GM19463 (cell line): ENCODE measurements around the gene SPEM1.

ENCODE experiments used
- ATAC-seq: cut with Tn5 transposase; IDR thresholded peaks from one replicate; pipeline ENCODE4 v1.9.1; 2021; ENCODE audit warnings: mild to moderate bottlenecking, moderate library complexity; ENCODE audit not compliant: unreplicated experiment

SPEM1 gene

GRCh38 chr17:7439462-7440112 lies 19.5 kb downstream of the SPEM1 start, which contains the start of gene FGF11:
Gene FGF11 (plus strand): TSS chr17:7439512. CDS start chr17:7439621, 109 bp downstream.
- no peak for ATAC-seq

GRCh38 chr17:7440113-7440833 lies 20.1 kb downstream of the SPEM1 start:
- ATAC-seq = no peak

GRCh38 chr17:7440834-7441195 lies 20.7 kb downstream of the SPEM1 start:
- ATAC-seq = no peak

- no peak for ATAC-seq
These were observed 21.1 kb downstream of the SPEM1 start for GRCh38 chr17:7441266-7441665.

GRCh38 chr17:7442142-7442541 lies 22.0 kb downstream of the SPEM1 start:
- no peak for ATAC-seq

GRCh38 chr17:7443499-7444485 lies 23.7 kb downstream of the SPEM1 start:
- ATAC-seq = no peak

GRCh38 chr17:7444682-7445618 lies 24.8 kb downstream of the SPEM1 start, which contains the start of gene CHRNB1:
Gene CHRNB1 (plus strand): TSS chr17:7445061. CDS start chr17:7445128, 67 bp downstream.
- no peak for ATAC-seq

GRCh38 chr17:7445619-7445968 lies 25.5 kb downstream of the SPEM1 start:
- ATAC-seq = no peak

GRCh38 chr17:7448461-7448860 lies 28.3 kb downstream of the SPEM1 start:
- ATAC-seq = no peak

- no peak for ATAC-seq
These were observed 39.9 kb downstream of the SPEM1 start for GRCh38 chr17:7459961-7460545.

GRCh38 chr17:7460850-7461660 lies 40.9 kb downstream of the SPEM1 start:
- ATAC-seq = no peak

GRCh38 chr17:7462474-7463371 lies 42.6 kb downstream of the SPEM1 start:
- no peak for ATAC-seq

- no peak for ATAC-seq
These were observed 43.3 kb downstream of the SPEM1 start for GRCh38 chr17:7463372-7463846.

GRCh38 chr17:7464081-7464480 lies 44.0 kb downstream of the SPEM1 start:
- no peak for ATAC-seq

- ATAC-seq = no peak
These were observed 45.6 kb downstream of the SPEM1 start for GRCh38 chr17:7465597-7466275.

- ATAC-seq = no peak
These were observed 46.2 kb downstream of the SPEM1 start for GRCh38 chr17:7466318-7466638.

GRCh38 chr17:7466639-7467341 lies 46.7 kb downstream of the SPEM1 start:
- no peak for ATAC-seq
